KMS-11 (cell line): ENCODE data around the gene POMZP3.
"Not testable (repeated sequence)": the region's sequence is repeated elsewhere in the genome, so short reads cannot be mapped to it uniquely, and the experiment has no call there.

Experiments
- H2AFZ ChIP-seq: fragments of 200-600 bp; sonication (generic); 2 replicates; pipeline ENCODE4 v1.6.1; 2016; ENCODE audit warnings: antibody characterized with exemption, mixed run types, low read depth
- H3K27ac ChIP-seq: fragments of 200-600 bp; sonication (generic); 2 replicates; pipeline ENCODE4 v1.6.1; 2016; ENCODE audit warnings: mild to moderate bottlenecking, mixed run types
- H3K27me3 ChIP-seq: fragments of 200-600 bp; sonication (generic); 2 replicates; pipeline ENCODE4 v1.6.1; 2017; ENCODE audit warnings: mild to moderate bottlenecking, low read depth, mixed run types, moderate library complexity; ENCODE audit not compliant: insufficient read depth
- H3K36me3 ChIP-seq: fragments of 200-600 bp; sonication (generic); 2 replicates; pipeline ENCODE4 v1.6.1; 2017; ENCODE audit warnings: mild to moderate bottlenecking, mixed run types; ENCODE audit not compliant: insufficient read depth
- H3K4me1 ChIP-seq: fragments of 200-600 bp; sonication (generic); 2 replicates; pipeline ENCODE4 v1.6.1; 2016; ENCODE audit warnings: mild to moderate bottlenecking, low read depth, mixed run types; ENCODE audit not compliant: poor library complexity, severe bottlenecking
- H3K4me2 ChIP-seq: fragments of 200-600 bp; sonication (generic); 2 replicates; pipeline ENCODE4 v1.7.0; 2016; ENCODE audit warnings: mild to moderate bottlenecking, mixed run types
- H3K4me3 ChIP-seq: fragments of 200-600 bp; sonication (generic); IDR thresholded peaks from 2 replicates; pipeline ENCODE4 v1.6.1; 2017; ENCODE audit warnings: low read depth, low read length, mixed read lengths; ENCODE audit not compliant: insufficient read depth
- H3K79me2 ChIP-seq: fragments of 200-600 bp; sonication (generic); 2 replicates; pipeline ENCODE4 v1.6.1; 2016; ENCODE audit warnings: low read depth, mixed run types; ENCODE audit not compliant: insufficient read depth
- H3K9ac ChIP-seq: fragments of 200-600 bp; sonication (generic); 2 replicates; pipeline ENCODE4 v1.6.1; 2016; ENCODE audit warnings: mild to moderate bottlenecking, mixed run types
- H4K20me1 ChIP-seq: fragments of 200-600 bp; sonication (generic); 2 replicates; pipeline ENCODE4 v1.6.1; 2016; ENCODE audit warnings: mild to moderate bottlenecking, mixed run types; ENCODE audit not compliant: insufficient read depth
- CTCF ChIP-seq: fragments of 200-600 bp; sonication (generic); conservative IDR thresholded peaks from 2 replicates; pipeline ENCODE4 v1.6.1; 2017; ENCODE audit warnings: low read depth, mild to moderate bottlenecking, antibody characterized with exemption, low read length, moderate library complexity, mixed read lengths

Gene POMZP3

GRCh38 chr7:76626989-76627642 lies at the start of gene POMZP3:
Gene POMZP3, minus strand, starts transcription at chr7:76627279. Its CDS starts 1,215 bp downstream, at chr7:76626064.
- not testable (repeated sequence) for H3K4me1 ChIP-seq, H3K36me3 ChIP-seq, H3K27me3 ChIP-seq, H4K20me1 ChIP-seq, H3K79me2 ChIP-seq, H3K4me3 ChIP-seq
- Histone ChIP-seq H3K9ac (peak within 1 kb of the TSS; percentile 86), H3K27ac (peak within 1 kb of the TSS; percentile 58), H2AFZ (peak within 1 kb of the TSS; percentile 67; the same call in 1 of the 2 replicates), H3K4me2 (peak within 1 kb of the TSS; percentile 54; the same call in 1 of the 2 replicates)

- H3K4me1 ChIP-seq, H2AFZ ChIP-seq, H3K27me3 ChIP-seq, H3K79me2 ChIP-seq, H4K20me1 ChIP-seq, H3K4me2 ChIP-seq, H3K4me3 ChIP-seq, H3K9ac ChIP-seq, H3K27ac ChIP-seq, H3K36me3 ChIP-seq: not testable (repeated sequence)
Measured at GRCh38 chr7:76675783-76676182, 48.7 kb upstream of the POMZP3 start.

DNA sequence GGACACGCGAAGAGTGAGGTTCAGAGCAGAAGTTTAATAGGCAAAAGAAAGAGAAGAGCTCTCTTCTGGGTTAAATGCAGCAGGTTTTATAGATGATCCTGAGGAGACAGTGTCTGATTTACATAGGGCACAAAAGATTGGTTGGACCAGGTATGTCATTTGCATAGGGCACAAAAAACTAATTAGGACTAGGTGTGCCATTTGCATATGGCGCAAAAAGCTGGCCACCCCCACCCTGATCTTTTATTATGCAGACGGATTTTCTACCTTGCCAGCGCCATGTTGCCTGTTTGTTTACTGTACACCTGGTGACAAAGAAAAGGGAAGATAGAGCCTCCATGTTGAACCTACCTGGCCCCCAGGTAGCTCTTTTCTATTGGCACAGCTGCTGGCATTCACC lies 46.3 kb upstream of the POMZP3 start:
- H3K4me3 ChIP-seq, H3K27me3 ChIP-seq, H3K4me1 ChIP-seq, H2AFZ ChIP-seq, H3K36me3 ChIP-seq, H3K27ac ChIP-seq, H4K20me1 ChIP-seq, H3K79me2 ChIP-seq, H3K4me2 ChIP-seq, H3K9ac ChIP-seq: not testable (repeated sequence)

DNA sequence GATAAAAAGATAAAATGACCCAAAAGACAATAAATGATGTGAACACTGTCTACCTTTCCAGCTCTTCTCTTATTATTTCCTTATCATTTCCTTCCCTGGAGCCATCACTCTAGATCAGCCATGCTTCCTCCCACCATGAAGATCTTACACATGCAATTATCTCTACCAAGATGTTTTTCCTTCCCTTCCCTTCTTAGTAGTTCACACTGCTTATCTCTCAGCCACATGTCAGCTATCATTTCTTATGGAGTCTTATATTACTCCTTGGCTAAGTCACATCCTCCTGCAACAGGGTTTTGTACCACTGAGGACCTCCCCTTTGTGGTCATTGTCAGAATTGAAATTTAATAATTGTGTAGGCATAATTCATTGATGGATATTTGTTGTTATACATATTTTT lies 32.1 kb upstream of the POMZP3 start:
- not testable (repeated sequence) for H3K4me3 ChIP-seq, H3K9ac ChIP-seq, H3K36me3 ChIP-seq, H2AFZ ChIP-seq, H3K4me1 ChIP-seq, H3K79me2 ChIP-seq, H3K27me3 ChIP-seq, H3K27ac ChIP-seq, H4K20me1 ChIP-seq, H3K4me2 ChIP-seq

GRCh38 chr7:76656425-76656824 lies 29.3 kb upstream of the POMZP3 start:
- H4K20me1 ChIP-seq, H3K4me1 ChIP-seq: not testable (repeated sequence)

GRCh38 chr7:76642620-76643019 lies 15.5 kb upstream of the POMZP3 start:
- not testable (repeated sequence) for H3K79me2 ChIP-seq, H4K20me1 ChIP-seq, H2AFZ ChIP-seq, H3K4me2 ChIP-seq, H3K4me1 ChIP-seq, H3K27ac ChIP-seq, H3K27me3 ChIP-seq, H3K36me3 ChIP-seq, H3K9ac ChIP-seq, H3K4me3 ChIP-seq

More at GRCh38 chr7:76656425-76656824, 29.3 kb upstream of the POMZP3 start:
- not testable (repeated sequence) for H3K36me3 ChIP-seq, H3K4me3 ChIP-seq, H3K4me2 ChIP-seq, H2AFZ ChIP-seq, H3K27me3 ChIP-seq, H3K79me2 ChIP-seq, H3K27ac ChIP-seq, H3K9ac ChIP-seq

DNA sequence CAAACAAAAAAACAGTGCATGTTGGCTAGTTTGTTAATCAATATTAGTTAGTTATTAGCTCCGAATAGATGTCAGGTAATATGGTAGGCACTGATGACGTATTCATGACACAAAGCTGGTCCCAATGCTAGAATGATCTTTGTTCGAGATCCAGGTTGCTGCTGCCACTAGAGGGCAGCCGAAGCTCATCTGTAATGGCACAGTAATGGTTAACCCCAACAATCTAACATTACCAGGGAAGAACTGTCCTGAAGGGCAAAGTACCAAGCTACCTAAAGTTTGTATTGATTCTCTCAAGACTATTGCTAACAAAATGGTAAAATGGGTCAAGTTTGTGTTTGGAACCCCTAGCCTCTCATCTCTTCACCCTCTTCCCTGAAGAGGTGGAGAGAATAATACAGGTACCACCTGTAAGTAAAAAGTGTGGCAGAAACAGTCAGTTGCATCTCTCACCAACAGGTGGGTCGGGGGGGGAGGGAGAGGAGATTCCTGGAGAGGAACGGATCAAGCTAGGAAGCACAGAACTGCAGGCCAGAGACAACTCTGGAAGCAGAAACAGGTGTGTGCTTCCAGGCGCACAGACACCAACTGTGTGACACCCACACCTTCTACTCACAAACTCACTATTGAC lies 10.1 kb upstream of the POMZP3 start:
- H3K9ac ChIP-seq, H4K20me1 ChIP-seq, H3K27me3 ChIP-seq, H3K27ac ChIP-seq, H3K4me3 ChIP-seq, H3K4me2 ChIP-seq, H3K4me1 ChIP-seq, H2AFZ ChIP-seq, H3K36me3 ChIP-seq, H3K79me2 ChIP-seq: not testable (repeated sequence)
- peak; percentile 59 for TF ChIP-seq CTCF

DNA sequence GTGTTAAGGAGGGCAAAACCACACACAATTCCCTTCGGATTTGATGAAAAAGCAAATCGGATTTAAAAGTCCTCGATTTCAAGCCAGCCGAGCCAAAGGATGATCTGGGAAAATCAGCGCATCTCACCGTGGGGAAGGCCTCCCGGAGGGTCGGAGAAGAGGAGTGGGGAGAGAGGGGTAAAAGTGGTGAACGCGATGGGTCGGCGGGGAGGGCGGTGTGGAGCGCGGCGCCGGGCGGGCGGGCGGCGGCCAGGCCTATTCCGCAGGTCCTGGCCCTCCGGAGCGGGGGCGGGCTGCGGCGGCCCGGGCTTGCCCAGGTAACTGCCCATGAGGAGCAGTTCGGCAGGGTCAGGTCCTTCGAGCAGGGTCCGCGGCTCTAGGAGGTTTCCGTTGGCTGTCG lies 498 bp downstream of the POMZP3 start:
- H3K36me3 ChIP-seq, H4K20me1 ChIP-seq, H3K4me3 ChIP-seq, H3K4me1 ChIP-seq, H3K27ac ChIP-seq, H3K27me3 ChIP-seq, H3K79me2 ChIP-seq, H2AFZ ChIP-seq: not testable (repeated sequence)
- H3K9ac ChIP-seq: peak overlapping the region; percentile 30; the same call in 1 of the 2 replicates
- peak overlapping the region; percentile 54; the same call in 1 of the 2 replicates for H3K4me2 ChIP-seq

GRCh38 chr7:76619439-76620190 lies 7.5 kb downstream of the POMZP3 start:
- H3K79me2 ChIP-seq, H3K9ac ChIP-seq, H3K4me2 ChIP-seq, H3K27me3 ChIP-seq, H3K4me3 ChIP-seq, H4K20me1 ChIP-seq, H3K4me1 ChIP-seq, H3K36me3 ChIP-seq, H3K27ac ChIP-seq, H2AFZ ChIP-seq: not testable (repeated sequence)
